ENCODE results near the gene HDAC8.
"Not testable (repeated sequence)": the region's sequence is repeated elsewhere in the genome, so short reads cannot be mapped to it uniquely, and the experiment has no call there.

The HDAC8 gene

DNA sequence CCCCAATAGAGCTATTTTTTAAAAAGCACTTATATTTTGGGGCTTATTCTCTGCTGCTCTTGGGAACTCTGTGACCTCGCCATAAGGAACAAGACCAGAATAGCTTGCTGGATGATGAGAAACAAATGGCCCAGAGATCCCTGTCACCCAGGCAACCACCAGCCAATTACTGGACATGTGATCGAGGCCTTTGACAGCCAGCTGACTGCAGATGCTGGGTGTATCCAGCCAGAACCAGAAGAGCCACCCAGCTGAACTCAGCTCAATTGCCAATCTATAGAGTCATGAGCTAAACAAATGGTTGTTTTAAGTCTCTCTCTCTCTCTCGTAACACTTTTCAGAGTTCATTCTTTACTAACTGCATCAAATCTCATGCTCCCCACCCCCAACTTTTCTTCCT lies 242.5 kb downstream of the HDAC8 start:
- intact Hi-C loops (cut with DNase I; ENCODE audit: low total_unique reads), result no loop called here
- H3K36me3 ChIP-seq, result peaks cover 0 to 10% (median 0%) of the 10 kb centered on the region in 3 donors
- H3K4me3 ChIP-seq, result no peak overlapping the region
- H3K9me3 ChIP-seq, result no peaks in the 10 kb centered on the region
- TF ChIP-seq, protein P1, sequence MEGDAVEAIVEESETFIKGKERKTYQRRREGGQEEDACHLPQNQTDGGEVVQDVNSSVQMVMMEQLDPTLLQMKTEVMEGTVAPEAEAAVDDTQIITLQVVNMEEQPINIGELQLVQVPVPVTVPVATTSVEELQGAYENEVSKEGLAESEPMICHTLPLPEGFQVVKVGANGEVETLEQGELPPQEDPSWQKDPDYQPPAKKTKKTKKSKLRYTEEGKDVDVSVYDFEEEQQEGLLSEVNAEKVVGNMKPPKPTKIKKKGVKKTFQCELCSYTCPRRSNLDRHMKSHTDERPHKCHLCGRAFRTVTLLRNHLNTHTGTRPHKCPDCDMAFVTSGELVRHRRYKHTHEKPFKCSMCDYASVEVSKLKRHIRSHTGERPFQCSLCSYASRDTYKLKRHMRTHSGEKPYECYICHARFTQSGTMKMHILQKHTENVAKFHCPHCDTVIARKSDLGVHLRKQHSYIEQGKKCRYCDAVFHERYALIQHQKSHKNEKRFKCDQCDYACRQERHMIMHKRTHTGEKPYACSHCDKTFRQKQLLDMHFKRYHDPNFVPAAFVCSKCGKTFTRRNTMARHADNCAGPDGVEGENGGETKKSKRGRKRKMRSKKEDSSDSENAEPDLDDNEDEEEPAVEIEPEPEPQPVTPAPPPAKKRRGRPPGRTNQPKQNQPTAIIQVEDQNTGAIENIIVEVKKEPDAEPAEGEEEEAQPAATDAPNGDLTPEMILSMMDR (IDR thresholded peaks at IDR 0.05), result no peak
- H3K4me1 ChIP-seq, result no peaks in the 10 kb centered on the region
- no peak for DNase-seq
- no peak overlapping the region for H3K27ac ChIP-seq
- no peaks in the 10 kb centered on the region for H3K27me3 ChIP-seq

DNA sequence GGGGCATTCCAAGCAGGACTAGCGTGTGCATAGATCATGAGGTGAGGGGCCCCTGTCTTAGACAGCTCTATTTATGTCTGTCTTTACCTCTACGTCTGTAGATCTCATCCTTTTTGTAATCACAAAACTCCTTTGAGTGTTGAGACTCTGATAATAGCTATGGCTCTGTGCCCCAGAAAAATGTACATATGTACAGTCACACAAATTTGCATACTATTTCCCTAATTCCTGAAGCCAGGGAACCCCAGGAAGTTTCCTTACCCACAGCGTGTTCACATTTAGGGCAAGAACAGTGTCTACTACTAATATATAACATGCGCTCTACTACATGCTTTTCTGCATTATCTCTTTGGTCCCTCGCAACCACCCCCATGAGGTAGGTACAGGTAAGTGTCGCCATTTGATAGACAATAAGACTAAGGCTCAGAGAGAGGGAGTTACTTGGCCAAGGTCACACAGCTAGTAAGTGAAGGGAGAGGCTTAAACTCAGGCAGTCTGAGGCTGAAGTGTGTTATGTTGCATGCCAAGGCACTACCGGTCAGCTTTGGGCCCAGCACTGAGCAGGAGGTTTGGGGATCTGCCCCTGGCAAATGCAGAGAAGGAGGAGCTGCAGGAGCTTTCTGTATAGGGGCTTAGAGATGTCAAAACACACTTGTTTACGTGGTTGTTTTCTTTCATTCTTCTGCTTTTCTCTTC lies 245.9 kb downstream of the HDAC8 start:
- no peak for DNase-seq
- intact Hi-C loops (cut with DNase I; ENCODE audit: low total_unique reads), result no loop called here
- no peaks in the 10 kb centered on the region for H3K9me3 ChIP-seq
- peaks cover 0 to 10% (median 0%) of the 10 kb centered on the region in 3 donors for H3K36me3 ChIP-seq
- no peak overlapping the region for H3K27ac ChIP-seq
- H3K27me3 ChIP-seq, result no peaks in the 10 kb centered on the region
- H3K4me1 ChIP-seq, result no peaks in the 10 kb centered on the region
- TF ChIP-seq, protein P1 (IDR thresholded peaks at IDR 0.05), result no peak
- no peak overlapping the region for H3K4me3 ChIP-seq

DNA sequence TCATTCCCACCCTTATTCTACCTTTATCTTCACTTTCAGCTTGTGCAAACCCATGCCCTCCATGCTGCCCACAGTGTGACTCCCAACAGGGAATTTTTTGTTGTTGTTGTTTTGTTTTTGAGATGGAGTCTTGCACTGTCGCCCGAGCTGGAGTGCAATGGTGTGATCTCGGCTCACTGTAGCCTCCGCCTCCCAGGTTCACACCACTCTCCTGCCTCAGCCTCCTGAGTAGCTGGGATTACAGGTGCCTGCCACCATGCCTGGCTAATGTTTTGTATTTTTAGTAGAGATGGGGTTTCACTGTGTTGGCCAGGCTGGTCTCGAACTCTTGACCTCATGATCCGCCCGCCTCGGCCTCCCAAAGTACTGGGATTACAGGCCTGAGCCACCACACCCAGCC lies 253.0 kb downstream of the HDAC8 start:
- H3K27ac ChIP-seq; H3K4me1 ChIP-seq; H3K36me3 ChIP-seq; H3K27me3 ChIP-seq; intact Hi-C loops (cut with DNase I; ENCODE audit: low total_unique reads); H3K4me3 ChIP-seq; DNase-seq; H3K9me3 ChIP-seq: not testable (repeated sequence)

DNA sequence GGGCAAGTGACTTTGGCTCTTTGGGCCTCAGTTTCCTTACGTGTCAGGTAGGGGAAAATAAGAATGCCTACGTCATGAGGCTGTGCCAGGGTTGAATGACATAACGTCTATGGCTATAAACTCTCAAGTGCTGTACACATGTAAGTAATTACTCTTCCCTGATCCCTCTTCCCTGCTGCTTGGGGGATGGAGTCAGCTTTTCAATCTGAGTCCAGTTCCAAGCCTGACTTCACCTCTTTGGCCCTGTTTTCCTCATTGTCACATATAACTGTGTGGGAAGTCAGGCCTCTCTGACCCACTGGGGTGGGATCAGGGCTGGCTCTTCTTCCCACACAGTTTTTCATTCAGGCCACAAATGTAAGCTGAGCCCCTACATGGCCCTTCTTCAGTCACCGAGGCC lies 255.5 kb downstream of the HDAC8 start:
- no peak overlapping the region for H3K27ac ChIP-seq
- H3K9me3 ChIP-seq, result no peaks in the 10 kb centered on the region
- no peaks in the 10 kb centered on the region for H3K4me1 ChIP-seq
- DNase-seq, result no peak
- H3K4me3 ChIP-seq, result no peak overlapping the region
- TF ChIP-seq, protein P1 (IDR thresholded peaks at IDR 0.05), result no peak
- intact Hi-C loops (cut with DNase I; ENCODE audit: low total_unique reads), result no loop called here
- peaks cover 0 to 4% of the 10 kb centered on the region in 2 donors for H3K27me3 ChIP-seq
- H3K36me3 ChIP-seq, result no peaks in the 10 kb centered on the region

DNA sequence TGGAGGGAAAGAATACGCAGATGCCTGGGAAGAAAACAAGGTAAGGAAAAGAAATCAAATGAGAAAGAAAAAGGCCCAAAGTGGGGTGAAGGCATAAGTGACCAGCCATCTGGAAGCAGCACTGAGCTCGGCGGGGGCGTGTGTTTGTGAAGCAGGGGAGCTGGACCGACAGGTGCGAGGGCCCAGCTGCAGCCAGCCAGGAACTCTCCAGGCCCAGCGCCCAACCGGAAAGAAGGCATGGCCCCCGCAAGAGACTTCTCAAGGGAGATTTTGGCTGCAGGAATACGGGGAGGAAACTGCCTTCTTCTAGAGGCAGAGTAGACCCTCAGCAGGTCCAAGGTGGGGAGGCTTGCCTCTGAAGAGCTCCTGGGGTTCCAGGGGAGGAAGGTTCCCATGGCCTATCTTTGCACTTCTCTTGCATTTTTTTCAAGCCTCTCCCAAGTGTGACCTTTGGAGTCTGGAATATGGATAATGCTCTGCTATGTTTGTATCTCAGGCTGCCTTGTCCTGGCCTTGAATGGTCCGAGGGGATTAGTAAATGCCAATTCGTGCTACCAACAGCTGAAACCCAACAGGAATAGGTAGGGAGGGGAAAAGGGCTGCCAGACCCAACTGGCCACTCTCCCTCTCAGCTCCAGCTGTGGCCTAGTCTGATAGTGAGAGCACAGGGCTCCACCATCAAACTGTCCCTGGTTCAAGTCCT lies 256.1 kb downstream of the HDAC8 start:
- peaks cover 0 to 5% of the 10 kb centered on the region in 2 donors for H3K27me3 ChIP-seq
- no peak for DNase-seq
- H3K27ac ChIP-seq, result no peak overlapping the region
- H3K4me3 ChIP-seq, result no peak overlapping the region
- H3K36me3 ChIP-seq, result no peaks in the 10 kb centered on the region
- intact Hi-C loops (cut with DNase I; ENCODE audit: low total_unique reads), result no loop called here
- TF ChIP-seq, protein P1 (IDR thresholded peaks at IDR 0.05), result no peak
- no peaks in the 10 kb centered on the region for H3K4me1 ChIP-seq
- H3K9me3 ChIP-seq, result no peaks in the 10 kb centered on the region

DNA sequence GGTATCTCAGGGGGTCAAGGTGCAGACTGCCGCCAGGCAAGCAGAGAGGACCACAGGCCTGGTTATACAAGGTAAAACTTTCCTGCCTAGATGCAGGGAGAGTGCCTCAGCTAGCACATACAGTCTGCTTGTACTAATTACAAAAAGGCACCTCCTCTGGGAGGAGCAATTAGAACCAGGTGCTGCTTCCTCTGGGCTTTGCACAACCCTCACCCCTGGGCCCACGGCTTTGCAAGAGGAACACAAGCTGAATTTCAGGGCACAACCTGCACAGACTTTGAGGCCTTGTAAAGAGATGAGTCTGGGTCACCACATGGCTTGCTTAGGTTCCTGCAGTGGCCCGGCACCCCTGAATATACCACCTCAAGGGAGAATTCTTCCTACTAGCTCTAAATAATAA lies 257.8 kb downstream of the HDAC8 start:
- Histone ChIP-seq H3K4me1 (no peaks in the 10 kb centered on the region), H3K36me3 (no peaks in the 10 kb centered on the region), H3K27me3 (peaks cover 0 to 10% of the 10 kb centered on the region in 2 donors), H3K27ac (no peak overlapping the region), H3K9me3 (no peaks in the 10 kb centered on the region), H3K4me3 (no peak overlapping the region)
- intact Hi-C loops (cut with DNase I; ENCODE audit: low total_unique reads), result no loop called here
- no peak for DNase-seq
- TF ChIP-seq, protein P1 (IDR thresholded peaks at IDR 0.05), result no peak
